Stimulated activated CD4-positive, alpha-beta T cell treated with anti-CD3 and anti-CD28 coated beads, Interleukin-15, amount 100 ng/mL, for 24 hours (primary cell): ENCODE measurements around the gene C16orf95.

Source experiments
- DNase-seq: peaks from one replicate; pipeline ENCODE4 v3.0.0-alpha.2; 2020

Gene C16orf95

DNA sequence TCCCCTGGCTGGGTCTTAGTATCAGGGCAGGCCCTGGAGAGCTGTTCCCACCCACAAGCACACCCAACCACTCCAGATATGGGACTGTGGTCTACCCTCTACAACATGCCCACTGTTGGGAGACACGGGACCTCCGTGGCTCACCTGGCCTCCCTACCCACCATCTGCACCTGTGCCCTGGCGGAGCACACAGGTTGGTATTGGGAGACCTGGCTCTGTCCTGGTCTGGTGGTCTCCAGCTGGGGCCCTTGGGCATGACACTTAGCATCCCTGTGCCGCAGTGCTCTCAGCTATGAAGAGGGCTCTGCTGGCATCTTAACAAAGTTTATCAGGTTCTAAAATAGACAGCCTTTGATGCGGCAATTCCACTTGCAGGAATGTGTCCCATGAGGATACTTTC is 5.8 kb downstream of the C16orf95 start:
- no peak for DNase-seq

DNA sequence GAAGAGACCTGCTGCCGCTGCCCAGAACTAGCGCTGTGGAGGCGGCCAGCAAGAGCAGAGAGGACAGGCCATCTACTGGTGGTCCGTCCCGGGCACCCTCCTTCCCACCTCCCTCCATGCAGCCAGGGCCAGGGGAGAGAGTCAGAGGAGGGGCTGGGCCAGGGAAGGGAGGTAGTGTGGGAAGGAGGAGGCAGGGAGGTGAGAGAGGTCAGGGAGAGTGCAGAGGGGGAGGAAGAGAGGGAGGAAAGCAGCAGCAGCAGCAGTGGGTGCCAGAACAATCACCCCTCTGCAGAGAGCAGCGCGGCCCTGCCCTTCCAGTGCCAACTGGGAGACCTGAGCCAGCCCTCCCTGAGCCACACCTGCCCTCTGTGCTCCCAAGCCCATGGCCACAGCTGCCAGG is 6.6 kb downstream of the C16orf95 start:
- DNase-seq, result no peak

DNA sequence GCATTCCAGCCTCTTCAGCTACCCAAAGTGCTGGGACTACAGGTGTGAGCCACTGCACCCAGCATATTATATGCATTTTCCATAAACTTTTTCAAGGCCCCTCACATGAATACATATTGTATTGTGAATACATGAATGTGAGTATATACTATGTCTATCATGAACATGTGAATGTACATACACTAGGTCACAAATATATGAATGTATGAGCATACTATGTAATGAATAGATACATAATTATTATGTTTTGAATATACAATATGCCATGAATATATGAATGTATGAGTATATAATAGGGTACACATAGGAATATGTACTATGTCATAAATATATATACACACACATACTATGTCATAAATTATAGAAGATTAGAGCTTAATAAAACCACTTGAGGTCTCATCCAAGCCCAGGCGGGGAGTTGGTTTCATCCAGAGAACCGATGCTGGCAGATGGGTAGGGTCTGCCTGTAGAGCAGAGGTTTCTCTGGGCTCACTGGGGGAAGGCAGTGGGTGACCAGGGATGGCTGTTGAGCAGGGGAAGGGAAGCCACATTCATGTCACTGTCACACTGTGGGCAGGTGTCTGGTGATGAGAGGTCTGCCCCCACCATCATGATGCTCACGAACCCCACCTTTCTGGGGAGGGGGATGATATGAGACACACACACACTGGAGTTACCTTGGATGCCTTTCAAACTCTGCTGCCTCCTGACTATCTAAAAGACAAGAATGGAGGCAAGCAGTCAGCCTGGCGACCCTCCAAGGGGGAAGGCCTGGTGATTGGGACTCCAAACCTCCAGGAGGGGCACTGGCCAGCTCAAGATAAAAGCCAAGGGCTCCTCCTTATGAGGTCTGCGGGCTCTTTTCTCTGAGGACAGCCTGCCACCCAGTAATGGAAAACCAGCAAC is 7.3 kb downstream of the C16orf95 start:
- no peak for DNase-seq

DNA sequence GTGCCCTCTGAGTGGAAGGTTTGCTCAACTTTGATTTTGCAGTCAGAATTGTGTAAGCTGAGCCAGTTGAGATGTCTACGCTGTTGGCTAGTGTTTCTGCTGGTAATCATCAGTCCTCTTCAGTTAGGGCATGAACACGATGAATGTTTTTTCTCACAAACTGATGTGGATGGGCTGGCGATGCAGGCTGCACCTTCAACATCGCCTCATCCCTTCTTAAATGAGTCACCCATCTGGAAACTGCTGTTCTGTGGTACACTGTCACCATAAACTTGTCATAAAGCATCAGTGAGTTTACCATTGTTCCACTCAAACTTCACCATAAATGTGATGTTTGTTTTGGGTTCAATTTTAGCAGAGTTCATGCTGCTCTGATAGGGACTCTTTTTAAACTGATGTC is 8.4 kb downstream of the C16orf95 start:
- no peak for DNase-seq

DNA sequence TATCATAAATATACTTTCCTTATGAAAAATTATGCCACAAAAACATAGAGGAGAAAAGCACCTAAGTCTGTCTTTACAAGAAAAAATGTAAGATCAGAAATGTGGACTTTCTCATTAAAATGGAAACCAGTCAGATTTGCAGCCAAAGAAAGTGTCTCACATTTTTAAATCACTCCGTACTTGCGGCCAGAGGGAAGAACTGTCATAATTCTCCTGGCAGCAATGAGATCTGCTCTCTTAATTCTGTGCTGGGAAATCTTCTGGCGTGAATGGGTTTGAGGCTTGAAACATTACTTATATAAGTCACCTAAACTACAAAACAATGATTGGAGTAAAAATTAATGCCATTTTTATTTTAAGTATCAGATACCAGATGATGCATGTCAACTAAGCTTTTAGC is 10.7 kb downstream of the C16orf95 start:
- no peak for DNase-seq

DNA sequence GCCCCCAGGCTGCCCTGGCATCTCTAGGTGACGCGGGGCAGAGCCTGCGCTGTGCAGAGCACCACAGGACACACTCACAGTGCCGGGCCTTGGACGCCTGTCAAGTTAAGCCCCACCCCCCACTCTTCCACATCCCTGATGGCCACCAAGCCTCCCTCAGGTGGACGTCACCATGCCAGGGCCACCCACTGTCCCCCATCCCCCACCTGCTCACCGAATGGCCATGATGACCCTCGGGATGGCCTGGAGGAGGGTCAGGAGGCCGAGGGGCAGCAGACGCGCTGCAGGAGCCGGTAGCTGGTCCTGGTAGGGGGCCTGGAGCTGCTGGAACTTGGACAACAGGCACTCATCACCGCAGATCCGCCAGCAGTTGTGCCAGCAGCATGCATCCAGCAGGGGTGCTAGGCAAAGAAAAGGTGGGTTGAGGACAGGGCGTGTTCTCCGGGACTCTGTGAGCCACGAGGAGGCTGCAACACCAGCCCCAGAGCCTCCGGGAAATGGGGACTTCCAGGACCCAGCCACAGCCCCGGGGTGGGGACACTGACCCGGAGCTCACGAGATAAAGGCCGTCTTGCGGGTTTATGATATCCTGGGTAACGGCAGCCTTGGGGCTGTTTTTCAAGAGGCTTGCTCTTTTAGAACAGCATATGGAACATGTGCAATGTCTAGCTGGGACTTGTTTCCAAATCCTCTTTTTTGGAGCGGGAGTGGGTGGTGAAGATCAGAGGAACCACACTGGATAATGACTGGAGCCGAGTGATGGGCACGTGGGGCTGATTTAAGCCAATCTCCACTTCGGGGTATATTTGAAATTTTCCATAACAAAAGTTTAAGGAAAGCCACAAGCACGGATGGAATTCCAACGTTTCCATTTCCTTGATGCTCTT is 11.4 kb downstream of the C16orf95 start:
- no peak for DNase-seq

DNA sequence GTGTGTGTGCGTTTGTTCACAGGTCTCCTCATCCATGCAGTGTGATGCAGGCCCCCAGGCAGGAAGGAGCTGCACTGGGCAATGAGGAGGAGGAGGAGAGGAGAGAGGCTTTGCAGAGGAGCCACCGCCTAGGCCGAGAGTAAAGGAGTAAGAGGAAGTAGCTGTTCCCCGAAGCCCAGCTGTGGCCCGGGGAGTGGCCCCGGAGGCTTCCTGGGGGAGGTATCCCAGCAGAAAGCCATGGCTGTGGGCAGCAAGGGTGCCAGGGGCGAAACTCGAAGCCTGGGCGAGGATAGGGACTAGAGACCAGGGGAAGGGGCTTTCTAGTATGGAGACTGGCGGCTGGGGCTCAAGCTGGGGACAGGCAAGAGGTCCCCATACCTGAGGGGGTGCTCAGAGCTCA is 12.2 kb downstream of the C16orf95 start:
- DNase-seq, result no peak

DNA sequence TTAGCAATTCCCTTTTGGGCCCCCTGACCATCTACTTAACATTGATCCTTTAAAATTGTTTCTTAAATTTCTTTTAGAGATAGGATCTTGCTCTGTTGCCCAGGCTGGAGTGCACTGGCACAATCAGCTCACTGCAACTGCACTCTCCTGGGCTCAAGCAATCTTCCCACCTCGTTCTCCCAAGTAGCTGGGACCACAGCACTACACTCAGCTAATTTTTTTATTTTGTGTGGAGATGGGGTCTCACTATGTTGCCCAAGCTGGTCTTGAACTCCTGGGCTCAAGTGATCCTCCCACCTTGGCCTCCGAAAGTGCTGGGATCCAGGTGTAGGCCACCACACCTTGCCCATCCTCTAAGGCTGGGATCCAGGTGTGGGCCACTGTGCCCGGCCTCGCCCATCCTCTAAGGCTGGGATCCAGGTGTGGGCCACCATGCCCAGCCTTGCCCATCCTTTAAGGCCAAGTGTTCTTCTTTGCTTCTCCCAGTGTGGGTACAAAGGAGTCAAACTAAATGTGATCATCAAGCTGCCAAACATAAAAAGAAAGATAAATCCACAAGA is 13.2 kb downstream of the C16orf95 start:
- DNase-seq, result no peak

DNA sequence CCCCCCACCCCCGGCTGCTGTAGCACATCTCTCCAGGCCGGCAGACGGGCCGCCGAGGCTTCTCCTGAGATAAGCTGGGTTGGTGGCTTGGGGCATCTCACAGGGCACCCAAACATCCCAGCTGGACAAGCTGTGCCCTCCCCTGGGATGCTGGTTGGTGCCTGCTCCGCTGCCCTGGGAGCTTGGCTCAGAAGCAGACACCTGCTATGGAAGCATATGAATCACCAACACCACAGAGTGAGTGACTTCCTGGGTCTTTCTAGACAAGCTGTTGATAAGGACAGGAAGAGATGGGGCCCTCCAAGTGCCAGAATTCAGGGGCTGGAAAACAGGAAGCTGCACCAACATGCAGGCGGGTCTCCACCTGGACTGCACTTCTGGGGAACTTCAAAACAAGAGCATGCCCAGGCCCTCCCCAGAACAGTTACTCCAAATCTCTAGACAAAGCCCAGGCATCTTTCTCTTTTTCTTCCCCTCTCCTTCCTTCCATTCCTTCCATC is 13.7 kb downstream of the C16orf95 start:
- DNase-seq, result no peak

DNA sequence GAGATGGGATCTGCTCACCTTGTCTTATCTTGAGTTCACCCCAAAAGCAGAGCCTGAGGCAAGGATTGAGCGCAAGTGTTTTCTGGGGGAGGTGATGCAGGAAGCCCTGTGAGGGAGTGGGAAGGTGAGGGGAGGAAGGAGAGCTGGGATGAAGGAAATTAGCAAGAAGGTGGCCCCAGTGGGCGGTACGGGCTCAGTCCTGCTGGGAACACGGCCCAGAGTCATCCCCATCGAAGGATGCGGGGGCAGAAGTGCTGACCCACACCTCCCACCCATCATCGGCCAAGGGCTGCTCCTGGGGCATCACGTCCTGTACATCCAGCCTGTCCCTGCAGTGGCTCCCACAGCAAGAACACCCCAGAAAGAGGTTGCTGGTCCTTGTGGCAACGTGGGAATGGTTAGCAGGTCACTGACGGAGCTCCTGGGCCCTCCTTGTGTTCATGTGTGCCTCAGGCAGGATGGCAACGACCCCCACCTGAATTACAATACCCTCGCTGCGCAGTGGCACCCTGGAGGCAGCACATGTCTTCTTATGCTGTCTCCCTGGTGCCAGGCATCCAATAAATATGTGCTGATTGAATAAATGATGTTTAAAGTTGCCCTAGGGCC is 18.2 kb downstream of the C16orf95 start:
- no peak for DNase-seq

DNA sequence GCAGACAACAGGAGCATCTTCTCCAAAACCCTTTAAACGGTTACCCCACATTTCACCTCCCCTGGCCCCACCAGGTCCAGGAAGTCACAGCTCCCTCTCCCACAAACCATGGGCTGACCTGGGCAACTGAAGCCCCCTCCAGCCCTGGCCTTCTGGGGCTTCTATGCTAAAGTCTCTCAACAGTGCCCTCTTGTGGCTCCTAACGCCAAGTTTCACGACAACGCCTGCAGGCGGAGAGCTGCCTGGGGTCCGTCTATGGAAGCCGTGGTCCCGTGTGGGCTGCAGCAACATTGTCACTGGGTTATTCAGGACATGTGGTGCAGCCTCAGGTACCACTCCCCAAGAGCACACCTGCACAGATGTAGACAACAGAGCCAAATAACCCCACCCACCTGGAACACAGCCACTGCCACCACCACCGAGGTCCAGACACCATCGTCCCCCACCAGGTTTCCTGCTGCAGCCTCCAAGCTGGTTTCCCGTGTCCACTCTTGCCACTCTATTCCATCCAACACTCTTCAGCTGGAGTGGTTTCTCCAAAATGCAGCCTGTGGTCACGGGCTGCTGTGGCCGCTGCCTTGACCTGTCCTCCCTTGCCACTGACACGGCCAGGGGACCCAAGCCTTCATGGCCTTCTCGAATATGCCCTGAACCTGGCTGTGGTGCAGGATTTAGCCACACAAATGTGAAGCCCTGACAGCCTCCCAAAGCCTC is 19.1 kb downstream of the C16orf95 start:
- peak; percentile 55 for DNase-seq

DNA sequence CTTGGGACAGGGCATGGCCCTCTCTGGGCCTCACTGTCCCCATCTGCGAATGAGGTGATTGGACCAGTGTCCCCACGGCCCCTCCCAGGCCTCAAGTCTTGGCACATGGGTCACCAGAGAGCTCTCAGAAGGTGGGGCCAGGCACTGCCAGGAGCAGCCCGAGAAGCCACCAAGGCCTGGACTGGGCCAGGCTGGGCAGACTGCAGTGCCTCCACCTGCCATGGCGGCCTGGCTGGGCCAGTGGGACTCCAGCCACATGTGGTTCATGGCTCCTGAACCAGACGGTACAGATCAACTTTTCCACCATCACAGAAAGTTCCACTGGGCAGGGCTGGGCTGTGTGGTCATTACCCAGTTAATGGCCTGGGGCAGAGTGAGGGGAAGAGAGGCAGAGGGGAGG is 19.8 kb downstream of the C16orf95 start:
- no peak for DNase-seq

DNA sequence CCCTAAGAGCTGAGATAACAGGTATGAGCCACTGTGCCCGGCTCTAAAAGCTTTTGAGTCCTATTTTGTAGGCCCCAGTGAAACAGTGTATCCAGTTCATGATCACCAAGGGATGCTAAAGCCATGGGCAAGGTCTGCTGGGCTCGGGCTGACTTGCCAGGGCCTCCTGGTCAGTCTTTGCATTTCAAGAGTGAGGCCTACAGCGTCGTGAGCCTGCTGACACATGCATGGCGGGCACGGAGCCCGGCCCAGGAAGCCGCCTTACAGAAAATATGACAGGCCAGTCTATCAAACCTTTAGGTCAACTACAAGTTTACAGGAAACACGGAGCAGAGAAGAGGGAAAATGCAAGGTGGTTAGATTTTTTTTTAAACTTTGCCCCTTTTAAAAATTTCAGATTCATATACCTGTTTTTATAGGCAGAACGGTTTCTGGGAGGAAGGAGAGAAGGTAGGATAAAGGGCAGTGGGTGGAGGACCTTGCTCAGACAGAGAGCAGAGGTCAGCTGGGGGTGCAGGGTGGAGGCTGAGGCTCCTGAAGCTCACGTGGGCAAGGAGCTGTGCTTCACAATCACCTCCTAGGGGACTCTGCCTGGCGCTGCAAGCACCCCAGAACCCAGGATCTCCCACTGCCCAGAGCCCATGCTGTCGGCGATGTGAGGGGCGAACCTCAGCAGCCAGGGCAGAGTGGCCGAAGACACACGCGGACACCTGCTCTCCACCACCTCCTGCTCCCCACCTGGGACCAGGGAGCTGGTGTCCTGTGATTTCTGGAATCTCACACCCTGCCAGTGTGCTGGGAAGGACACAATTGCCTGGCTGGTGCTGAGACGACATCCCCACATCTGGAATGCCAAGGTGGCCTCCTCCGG is 21.3 kb downstream of the C16orf95 start:
- DNase-seq, result no peak

DNA sequence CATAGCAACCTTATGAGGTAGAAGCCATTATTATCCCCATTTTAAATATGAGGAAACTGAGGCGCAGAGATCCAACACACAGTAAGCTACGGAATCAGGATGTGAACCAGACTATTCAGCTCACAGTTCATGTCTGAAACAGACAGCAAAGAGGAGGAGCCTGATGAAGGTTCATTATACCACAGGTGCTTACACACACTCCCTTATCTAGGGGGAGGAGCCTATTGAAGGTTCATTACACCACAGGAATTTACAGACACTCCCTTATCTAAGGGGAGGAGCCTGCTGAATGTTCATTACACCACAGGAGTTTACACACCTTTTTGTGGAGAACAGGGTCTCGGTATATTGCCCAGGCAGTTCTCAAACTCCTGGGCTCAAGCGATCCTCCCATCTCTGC is 21.9 kb downstream of the C16orf95 start:
- DNase-seq, result no peak

DNA sequence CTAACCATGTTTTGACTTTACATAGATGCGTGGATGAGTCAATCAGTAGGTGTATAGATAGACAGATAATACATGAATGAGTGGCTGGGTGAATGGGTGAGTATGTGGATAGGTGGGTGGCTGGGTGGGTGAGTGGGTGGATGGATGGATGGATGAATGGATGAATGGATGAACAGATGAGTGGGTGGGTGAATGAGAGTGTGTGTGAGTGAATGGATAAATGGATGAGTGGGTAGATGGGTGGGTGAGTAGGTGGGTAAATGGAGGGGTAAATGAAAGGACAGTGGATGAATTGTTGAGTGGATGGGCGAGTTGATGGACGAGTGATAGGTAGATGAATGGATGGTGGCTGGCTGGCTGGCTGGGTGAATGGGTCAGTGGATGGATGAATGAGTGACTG is 23.2 kb downstream of the C16orf95 start:
- DNase-seq, result no peak

DNA sequence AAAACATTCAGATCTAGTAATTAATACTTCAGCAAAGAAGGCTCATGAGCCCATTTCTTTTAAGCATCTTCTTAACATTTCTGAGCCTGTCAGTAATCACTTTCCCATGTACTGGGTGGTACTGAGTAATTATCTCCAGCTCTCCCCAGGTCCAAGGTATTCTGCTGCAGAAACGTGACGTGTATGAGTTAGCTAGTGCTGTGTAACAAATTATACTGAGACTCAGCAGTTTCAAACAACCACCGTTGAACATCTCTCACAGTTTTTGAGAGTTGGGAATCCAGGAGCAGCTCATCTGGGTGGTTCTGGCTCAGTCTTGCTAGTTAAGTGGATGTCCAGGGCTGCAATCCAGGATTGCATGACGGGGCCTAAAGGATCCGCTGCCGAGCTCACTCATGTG is 25.2 kb downstream of the C16orf95 start:
- no peak for DNase-seq

DNA sequence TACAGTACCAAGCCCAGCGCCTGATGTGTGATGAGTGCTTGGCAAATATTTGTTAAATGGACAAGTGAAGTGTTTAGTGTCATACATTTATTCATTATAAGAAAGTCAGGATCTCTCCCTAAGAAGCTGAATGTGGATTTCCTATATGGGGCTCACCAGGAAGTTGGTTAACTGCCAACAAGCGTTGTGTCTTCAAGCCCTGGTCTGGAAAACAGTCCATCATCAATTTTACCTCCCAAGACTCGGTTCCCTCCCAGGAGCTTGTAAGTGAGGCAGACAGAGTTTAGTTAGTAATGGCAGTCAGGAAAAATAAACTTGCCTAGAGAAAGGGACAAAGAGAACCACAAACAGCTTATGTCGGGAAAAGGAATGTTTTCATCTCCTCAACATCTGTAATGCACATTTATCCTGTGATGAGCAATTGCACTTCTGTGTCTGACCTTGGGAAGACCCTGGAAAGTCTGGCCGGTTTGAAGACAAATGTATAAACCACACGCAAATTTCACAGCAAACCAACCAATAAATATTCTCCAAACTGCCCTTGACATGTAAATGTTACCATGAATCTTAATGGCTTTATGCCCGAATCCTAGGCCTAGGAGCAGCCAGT is 28.3 kb downstream of the C16orf95 start:
- DNase-seq, result no peak

DNA sequence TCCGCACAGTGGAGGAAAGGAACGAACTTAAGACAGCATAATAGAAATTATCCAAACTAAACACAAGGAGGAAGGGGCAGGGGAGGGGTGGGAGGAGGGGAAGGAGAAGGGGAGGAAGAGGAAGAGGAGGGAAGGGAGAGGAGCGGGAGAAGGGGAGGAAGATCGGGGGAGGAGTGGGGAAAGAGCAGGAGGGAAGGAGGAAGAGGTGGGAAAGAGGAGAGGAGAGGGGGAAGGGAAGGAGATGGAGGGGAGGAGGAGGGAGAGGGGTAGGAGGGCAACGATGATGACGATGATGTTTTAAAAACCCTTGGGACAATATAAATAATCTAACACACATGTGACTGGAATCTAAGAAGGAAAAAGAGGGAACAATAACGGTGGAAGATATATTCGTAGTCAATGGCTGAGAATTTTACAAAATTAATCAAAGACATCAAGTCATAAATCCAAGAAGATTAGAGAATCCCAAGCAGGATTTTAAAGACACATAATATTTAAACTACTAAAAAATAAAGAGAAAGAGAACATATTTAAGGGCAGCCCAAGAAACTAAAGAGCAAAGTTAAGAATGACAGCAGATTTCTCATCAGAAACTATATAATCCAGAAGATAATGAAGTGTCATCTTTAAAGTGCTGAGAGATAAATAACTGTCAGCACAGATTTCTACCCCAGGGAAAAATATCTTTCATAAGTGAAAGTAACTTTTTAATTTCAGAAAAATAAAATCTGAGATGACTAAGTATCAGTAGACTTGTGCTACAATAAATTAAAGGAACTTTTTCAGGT is 30.2 kb downstream of the C16orf95 start:
- no peak for DNase-seq

DNA sequence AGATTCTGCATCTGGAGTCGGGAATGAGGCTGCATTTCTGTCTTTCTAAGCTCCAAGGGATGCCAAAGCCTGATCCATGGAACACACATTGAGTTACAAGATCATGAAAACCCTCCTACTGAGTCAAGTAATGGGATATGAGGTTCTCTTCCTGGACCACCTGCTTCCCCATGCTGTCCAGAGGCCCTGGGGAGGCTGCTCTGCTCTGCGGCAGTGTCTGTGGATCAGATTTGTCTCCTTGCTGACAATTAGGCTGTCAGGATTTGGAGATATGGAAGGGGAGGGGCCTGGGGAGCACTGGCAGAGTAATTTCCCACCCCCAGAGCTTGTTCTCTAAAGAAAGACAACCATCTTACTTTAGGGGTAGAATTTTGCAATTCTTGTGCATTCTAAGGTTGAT is 33.0 kb downstream of the C16orf95 start:
- DNase-seq, result no peak

DNA sequence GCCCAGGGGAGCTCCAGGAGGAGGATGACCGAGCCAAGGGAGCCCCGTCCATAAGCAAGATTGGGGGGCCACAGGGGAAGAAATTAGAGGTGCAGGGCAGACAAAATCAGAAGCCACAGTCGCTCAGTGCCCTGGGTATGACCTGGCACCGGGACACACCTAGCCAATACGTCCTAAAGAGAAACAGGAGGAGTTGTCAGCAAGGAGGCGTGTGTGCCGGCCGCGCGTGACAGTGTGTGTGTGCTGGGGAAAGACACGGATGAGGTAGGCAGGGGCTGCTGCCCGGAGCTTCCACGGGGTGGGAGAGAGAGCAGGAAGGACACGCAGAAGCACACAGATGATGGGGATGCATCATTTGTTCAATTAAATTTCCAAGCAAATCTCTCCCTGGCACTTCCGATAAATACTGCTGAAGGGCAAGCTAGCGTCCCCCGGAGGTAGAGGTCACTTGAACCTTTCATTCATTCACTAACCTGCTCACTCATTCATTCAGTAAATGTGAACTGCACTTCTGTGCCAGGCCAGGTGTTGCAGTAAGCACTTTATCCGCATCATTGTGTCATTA is 38.0 kb downstream of the C16orf95 start:
- no peak for DNase-seq
